Loucy (cell line): ENCODE results near the gene SERPINA1.

Source experiments
- EZH2phosphoT487 ChIP-seq: fragments of 200-600 bp; IDR thresholded peaks from 2 replicates; pipeline ENCODE4 v1.6.1; 2018; ENCODE audit warnings: antibody characterized with exemption, mild to moderate bottlenecking, moderate library complexity, borderline replicate concordance
- TF ChIP-seq, protein P1 (sequence below): fragments of 200-600 bp; sonication (generic); conservative IDR thresholded peaks from 2 replicates; pipeline ENCODE4 v1.5.1; 2014; ENCODE audit warnings: mild to moderate bottlenecking, antibody characterized with exemption, low read length

DNA sequence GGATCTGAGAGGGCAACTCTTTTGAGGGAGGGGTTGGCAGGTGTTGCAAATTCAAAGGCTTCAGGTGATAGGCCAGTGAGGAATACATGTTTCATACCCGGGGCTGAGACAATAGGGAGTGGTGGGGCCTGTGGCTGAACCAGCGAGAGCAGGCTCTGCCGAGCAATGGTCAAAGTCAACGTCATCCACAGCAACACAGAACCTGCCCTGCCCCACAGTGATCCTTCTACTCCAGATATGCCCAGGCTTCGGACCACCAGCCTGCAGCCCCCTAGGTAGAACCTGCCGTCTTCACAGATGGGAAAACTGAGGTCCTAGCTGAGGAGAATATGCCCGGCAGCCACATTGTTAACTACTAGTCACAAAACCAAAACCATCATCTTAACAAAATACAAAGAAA is 4.1 kb downstream of the SERPINA1 start:
- TF ChIP-seq, protein P1, sequence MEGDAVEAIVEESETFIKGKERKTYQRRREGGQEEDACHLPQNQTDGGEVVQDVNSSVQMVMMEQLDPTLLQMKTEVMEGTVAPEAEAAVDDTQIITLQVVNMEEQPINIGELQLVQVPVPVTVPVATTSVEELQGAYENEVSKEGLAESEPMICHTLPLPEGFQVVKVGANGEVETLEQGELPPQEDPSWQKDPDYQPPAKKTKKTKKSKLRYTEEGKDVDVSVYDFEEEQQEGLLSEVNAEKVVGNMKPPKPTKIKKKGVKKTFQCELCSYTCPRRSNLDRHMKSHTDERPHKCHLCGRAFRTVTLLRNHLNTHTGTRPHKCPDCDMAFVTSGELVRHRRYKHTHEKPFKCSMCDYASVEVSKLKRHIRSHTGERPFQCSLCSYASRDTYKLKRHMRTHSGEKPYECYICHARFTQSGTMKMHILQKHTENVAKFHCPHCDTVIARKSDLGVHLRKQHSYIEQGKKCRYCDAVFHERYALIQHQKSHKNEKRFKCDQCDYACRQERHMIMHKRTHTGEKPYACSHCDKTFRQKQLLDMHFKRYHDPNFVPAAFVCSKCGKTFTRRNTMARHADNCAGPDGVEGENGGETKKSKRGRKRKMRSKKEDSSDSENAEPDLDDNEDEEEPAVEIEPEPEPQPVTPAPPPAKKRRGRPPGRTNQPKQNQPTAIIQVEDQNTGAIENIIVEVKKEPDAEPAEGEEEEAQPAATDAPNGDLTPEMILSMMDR = no peak
- no peak for TF ChIP-seq EZH2phosphoT487
